NOMO-1 treated with dmso at 0.1 percent for 144 hours (cell line): ENCODE data around the gene ATP11B.
"Not testable (repeated sequence)": the region's sequence is repeated elsewhere in the genome, so short reads cannot be mapped to it uniquely, and the experiment has no call there.

Experiments
- DNase-seq: peaks from one replicate; lab custom pipeline; 2025; ENCODE audit not compliant: unreplicated experiment; lab: John Stamatoyannopoulos, UW

ATP11B gene

DNA sequence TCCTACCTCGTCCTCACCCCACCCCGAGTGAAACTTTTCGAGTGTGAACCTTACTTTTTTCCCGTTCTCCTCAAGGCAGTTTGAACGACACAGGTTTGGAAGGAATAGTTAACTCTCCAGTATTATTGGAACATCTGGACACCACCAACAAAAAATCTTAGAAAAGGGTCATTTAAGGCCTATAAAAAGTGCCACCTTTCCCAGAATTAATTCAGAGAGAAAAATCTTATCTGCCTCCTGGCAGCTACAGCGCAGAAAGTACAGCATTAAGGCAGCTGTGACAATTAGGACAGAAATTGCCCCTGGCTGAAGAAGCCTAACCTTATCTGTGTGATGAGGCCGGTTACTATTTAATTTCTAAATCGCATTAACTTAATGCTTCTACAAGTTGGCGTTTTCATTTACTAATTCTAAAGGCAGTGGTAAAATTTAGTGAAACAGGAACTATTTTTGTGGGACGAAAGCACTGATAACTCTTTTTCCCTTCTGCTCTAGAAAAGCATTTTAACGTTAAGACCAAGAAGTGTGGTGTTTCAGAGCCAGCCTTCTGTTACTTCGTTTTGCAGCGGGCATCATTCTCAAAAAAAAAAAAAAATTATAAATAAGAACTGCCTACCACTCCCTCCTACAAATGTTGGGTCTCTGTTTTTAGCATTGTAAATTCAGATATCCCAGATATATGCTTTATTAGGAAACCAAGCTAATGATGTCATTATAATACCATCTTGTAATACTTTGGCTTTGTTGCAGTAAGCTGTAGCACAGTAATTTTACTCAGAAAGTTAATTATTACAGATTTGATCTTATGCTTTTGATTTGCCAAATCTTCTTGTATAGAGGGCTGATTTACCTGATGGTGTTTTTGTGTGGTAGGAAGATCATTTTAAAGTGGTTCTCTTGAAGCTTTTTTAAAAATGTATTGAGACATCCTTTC is 1.4 kb downstream of the ATP11B start:
- no peak for DNase-seq

DNA sequence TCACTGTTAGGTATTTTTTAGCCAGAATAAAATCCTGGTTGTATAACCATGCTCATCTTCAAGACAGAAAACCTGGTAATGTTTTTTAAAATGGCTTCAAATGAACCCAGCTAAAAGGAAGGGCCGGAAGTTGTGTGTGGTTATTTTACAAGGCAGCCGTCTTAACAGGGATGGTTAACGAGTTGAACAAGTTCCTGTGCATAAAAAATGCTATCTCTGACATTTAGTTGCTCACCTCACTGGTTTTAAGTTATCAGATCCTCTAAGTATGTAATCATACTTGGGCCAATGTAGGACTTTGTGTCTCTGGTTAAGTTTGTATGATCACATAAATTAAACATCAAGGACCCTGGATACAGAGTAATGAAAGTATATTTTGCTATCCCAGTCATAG is 2.1 kb downstream of the ATP11B start:
- DNase-seq = no peak

DNA sequence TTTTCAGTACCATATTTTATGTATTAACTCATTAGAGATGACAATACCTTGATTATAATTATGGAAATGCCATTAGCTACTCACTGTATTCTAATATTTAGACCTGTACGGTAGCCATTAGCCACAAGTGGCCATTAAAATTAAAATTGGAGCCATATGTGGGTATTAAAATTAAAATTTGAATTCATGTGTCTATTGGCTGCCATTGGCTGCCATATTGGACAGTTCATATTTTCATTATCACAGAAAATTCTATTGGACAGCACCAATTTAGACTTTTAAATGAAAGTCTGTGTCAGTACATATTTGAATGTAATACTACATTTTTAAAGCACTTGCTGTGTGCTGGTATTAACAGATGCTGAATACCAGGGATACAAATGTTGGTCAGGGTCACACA is 3.0 kb downstream of the ATP11B start:
- DNase-seq = no peak

DNA sequence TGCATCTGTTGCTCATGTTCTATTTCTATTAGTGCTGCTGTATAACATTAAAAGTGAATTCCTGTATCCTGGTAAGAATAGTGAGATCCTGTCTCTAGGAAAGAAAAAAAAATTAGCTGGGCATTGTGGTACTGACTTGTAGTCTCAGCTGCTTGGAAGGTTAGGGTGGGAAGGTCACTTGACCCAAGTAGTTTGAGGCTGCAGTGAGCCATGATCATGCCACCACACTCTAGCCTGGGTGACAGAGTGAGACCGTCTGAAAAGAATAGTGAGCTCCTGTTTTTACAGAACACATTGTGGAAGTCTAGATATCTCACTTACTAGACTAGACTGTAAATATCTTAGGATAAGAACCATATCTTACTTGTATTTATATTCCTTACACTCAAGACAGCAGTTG is 4.6 kb downstream of the ATP11B start:
- DNase-seq = no peak

DNA sequence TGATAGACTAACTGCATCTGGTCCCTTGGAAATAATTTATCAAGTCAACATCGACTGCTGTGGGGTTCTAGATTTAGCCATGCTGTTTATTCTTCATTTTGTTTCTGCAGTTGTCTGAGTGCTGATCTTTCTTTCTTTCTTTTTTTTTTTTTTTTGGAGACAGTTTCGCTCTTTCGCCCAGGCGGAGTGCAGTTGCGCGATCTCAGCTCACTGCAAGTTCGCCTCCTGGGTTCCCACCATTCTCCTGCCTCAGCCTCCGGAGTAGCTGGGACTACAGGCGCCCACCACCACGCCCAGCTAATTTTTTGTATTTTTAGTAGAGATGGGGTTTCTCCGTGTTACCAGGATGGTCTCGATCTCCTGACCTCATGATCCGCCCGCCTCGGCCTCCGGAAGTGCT is 5.8 kb downstream of the ATP11B start:
- not testable (repeated sequence) for DNase-seq

DNA sequence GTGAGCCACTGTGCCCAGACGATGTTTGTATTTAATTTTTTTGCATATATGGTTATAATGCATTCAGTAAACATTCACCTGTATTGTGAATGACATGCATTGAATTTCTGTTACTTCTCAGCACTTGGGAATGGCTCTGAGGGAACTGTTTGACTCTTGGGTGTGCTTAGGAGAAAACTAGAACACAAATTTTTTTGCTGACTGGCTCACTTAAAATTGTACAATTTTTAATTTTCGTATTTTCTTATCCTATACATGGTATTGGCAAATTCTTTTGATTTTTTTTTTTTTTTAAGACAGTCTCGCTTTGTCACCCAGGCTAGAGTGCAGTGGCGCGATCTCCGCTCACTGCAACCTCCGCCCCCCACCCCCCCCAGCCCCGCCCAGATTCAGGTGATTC is 7.2 kb downstream of the ATP11B start:
- DNase-seq = no peak

DNA sequence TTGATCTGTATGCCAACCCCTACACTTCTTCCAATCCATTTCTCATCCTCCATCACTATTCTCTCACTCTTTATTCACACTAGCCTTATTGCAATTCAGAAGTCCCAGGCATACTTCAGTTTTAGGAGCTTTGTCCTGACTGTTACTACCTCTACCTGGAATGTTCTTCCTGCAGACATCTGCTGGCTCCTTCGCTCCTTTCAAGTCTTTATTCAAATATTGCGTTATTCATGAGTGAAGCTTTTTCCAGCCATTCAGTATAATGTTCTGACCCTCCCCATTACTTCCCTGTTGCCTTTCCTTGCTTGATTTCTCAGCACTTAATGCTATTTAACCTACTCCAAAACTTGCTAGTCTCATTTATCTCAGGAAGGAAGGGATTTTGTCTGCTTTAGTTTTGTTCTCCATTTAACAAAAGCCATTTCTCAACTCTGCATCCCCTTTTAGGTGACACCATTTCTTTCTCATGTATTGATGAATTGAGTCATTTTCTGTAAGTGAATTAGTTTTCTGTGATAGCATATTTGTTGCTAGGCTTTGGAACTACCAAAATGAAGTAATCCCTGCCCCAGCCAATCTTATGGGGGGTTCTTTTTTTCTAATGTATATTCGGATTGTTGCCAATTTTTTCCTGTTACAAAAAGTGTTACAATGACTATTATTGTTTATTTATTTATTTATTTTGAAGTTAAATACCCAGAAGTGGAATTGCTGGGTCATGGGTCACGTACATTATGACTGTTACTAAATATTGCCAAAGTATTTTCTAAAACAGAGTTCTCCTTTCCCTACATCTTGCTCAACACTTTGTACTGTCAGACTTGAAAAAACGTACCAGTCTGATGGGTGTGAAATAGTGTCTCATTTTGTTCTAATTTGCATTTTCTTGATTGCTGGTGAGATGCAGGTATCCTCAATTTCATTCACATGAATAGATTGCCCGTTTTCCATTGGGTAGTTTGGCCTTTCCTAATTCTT is 9.4 kb downstream of the ATP11B start:
- DNase-seq = peak; percentile 66

DNA sequence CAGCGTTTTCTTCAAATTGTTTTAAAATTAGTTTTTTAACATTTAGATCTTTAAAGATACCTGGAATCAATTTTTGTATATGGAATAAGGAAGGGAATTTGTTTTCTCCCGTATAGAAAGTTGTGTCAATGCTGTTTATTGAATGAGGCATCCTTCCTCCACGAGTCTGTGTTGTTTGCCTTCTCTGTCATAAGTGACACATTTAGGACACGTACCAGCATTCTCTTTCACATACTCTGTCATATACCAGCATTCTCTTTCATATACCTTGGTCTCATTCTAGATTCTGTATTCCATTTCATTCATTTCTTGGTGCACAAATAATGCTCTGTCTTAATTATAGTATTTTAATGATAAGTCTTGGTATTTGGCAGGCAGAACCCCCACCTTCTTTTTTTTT is 10.3 kb downstream of the ATP11B start:
- DNase-seq = no peak

DNA sequence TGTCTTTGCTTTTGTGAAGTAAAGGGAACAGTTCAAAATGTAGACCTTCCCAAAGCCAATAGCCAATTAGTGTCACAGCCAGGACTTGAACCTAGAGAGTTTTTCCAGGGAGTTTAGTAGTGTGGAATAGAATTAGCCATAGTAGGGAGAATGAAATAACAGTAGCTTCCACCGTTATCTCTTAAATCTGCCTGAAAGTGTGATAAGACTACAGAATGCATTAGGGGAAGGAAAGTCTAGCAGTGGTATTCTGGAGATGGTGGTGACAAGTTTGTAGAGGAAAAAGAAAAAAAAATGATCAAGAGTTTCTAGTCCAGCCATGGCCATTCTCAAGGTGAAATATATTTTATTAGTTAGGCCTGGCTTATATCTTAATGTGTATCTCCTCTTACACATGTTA is 13.8 kb downstream of the ATP11B start:
- DNase-seq = no peak

DNA sequence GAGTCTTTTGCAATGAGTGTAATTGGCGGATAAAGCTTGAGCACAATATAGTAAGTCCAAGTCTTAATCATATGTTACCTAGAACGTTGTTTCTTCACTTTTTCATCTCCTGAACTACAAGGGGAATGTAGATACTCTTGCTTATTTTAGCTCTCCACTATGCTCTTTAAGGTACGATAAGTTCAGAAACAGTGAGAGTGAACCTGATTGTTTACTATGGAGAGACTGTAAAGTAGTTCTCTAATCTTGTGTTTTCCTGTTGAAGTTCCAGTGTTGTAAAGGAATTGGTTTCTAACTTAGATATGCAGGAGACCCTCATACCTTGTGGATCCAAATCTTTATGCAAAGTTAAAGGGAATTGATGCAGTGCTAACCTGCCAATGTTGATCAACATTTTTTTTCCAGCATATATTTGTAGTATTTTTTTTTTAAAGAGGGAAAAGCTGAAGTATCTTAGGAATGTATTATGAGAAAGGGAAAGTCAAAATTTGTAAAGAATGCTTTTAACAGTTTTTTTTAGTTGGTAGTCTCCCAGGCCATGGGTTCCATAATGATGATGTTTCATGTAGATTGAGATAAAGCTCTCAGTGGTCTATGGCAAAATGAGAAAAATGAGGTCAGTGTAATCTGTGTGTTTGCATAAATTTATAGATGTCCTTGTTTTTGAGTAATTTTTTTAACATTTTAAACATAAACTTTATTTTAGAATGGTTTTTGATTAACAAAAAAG is 14.9 kb downstream of the ATP11B start:
- no peak for DNase-seq

DNA sequence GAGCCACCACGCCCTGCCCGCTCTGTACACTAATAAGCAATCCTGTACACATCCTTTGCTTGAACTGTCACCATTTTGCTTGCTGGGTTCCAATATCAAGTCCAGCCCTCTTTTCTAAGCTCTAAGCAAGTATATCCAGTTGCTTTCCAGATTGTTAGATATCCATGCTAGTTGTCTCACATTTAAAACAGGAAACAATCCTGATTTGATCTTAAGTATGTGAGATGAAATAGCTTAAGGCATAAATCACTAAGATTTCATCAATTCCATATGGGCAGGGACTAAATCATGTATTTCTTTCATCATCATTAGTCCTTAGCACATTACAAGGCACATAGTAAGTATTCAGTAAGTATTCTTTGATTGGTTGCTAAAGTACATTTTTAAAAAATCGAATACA is 16.2 kb downstream of the ATP11B start:
- DNase-seq = no peak

DNA sequence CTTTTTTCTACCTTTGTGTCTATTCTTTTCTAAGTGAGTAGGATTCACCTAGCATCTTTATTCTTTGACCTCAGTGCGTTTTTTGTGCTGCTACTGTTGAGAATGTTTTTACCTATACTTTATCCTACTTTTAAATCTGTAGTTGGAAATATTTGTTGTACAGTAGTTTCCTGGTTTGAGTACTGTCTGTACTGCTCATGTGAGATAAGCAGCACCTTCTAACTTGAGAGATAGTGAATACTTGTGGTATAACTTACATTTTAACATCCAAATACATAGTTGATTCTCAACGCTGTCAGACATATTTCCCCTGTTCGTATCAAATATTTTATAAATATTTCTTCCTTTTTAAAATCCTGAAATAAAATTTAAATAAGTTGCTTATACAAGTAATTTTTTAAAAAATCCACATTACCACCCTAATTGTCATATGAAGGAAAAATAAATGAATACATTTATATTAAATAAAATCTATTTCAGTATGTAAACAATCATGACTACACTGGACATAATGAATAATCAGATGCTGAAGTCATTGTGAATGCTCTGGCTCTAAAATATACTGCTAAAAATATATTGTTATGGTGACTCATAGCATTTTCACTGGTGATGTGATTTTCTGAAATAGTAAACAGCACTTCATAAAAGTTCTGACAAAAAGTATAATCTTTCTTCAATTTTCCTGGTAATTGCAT is 17.4 kb downstream of the ATP11B start:
- no peak for DNase-seq

DNA sequence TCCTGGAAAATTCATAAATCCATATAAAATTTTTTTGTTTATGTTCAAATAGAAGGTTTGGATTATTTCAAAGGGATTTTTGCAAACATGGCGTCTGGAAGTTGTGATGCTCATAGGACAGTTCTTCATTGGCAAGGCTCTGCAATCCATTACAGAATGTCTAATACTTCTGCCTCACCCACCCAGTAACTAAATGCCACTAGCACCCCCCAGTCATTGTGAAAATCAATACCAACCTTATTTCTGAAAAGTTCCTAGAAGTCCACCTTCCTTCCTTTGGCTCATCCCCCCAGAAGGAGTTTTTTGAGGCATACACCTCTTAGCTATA is 17.9 kb downstream of the ATP11B start:
- DNase-seq = no peak

DNA sequence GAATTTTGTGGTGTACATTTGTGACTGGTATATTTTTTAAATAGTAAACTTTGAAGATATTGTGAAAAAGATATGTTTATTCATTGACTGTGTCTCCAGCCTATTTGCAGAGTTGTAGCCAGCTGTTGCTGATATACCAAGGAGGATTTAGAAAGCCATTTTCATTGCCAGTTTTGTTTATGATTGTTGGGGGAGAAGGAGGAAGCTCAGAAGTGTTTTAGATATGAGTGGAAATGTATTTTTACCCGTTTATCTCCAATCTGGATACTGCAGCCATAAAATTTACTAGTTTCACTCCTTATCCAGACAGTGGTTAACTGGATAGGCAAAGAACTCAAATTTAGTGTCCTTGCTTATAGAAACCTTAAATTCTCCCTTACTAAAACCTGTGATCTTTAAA is 18.8 kb downstream of the ATP11B start:
- DNase-seq = no peak

DNA sequence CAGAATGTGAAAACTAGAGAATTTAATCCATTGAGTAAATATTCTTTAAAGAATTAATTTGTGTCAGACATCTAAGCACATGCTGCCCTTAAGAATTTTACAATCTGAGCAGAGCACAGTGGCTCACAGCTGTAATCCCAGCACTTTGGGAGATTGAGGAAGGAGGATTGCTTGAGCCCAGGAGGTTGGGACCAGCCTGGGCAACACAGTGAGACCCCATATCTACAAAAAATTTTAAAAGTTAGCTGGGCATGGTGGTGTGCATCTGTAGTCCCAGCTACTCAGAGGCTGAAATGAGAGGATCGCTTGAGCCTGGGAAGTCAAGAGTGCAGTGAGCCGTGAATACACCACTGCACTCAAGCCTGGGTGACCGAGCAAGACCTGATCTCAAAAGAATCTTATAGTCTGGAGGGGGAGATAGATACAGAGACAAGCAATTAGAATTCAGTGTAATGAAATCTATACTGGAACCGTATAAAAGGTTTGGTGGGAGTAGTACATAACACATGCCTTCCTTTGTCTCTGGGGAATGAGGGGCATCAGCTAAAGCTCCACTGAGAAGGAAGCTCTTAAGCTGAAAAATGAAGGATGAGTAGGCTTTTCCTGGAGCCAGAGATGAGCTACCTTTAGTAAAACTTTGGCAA is 21.2 kb downstream of the ATP11B start:
- no peak for DNase-seq

DNA sequence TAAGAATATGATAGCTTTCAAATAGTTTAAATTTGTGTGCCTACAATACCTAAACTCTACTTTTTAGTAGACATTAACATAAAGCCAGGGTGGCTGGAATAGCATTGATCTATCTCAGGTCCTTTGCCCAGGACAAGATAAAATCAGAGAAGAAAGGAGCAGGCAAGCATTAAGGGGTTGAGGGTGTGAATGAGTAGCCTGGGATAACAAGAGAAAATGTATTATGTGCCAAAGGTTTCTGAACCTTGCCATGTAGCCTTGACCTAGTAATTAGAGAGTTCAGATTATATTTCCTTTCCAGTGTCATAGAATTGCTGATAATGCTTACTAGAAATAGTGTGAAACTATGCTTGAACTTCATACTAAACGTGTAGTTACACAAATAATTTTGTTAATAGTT is 22.9 kb downstream of the ATP11B start:
- no peak for DNase-seq

DNA sequence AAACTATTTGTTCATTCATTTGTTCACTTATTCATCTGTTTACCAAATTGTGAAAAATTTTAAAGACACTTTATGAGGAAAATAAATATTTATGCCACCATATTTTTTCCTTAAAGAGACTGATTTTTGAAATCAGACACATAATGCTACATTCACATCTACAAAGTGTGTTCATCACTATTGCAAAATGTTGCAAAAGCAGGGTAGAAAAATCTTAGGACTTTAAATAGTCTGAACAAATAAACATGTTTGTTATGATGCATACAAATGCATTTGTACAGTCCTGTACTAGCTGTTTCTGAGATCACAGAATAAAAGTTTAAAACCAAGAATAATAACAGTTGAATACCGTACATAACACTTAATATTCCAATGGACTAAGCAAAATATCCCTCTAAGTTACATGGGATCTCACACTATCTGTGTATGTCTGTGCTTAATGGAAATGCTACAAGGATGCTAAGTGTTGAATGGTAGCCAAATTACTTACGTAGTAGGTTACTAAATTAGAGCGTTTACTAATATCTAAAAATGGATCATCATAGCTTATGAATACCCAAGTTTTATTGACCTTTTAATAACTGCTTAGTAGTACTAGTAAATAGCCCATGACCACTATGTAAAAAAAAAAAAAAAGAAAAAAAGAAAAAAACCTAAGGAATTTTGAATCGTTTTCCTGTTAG is 25.1 kb downstream of the ATP11B start:
- DNase-seq = no peak

DNA sequence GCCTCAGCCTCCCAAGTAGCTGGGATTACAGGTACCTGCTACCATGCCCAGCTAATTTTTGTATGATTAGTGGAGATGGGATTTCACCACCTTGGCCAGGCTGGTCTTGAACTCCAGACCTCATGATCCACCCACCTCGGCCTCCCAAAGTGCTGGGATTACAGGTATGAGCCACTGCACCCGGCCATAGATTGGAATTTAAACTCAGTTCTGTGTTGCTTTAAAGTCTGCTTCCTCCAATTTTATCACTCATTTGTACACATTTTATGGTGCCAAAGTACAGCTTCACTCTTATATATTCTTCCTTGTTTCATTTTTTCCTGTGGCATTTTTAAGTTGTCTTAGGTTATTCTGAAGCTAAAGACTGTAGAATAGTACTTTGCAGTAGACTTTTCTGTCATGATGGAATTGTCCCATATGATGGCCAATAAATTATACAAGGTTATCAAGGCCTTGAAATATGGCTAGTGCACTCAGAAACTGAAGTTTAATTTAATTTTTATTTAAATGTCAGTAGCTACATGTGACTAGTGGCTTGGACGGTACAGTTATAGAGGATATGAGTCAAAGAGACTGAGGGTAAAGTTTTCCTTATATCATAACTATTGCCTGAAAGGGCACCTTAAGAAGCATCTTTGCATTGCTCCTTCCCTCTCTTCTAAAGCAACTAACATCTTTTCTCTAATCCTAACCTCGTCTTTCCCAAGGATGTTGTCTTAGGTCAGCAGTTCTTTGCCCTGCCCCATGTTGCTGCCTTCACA is 28.1 kb downstream of the ATP11B start:
- DNase-seq = no peak

DNA sequence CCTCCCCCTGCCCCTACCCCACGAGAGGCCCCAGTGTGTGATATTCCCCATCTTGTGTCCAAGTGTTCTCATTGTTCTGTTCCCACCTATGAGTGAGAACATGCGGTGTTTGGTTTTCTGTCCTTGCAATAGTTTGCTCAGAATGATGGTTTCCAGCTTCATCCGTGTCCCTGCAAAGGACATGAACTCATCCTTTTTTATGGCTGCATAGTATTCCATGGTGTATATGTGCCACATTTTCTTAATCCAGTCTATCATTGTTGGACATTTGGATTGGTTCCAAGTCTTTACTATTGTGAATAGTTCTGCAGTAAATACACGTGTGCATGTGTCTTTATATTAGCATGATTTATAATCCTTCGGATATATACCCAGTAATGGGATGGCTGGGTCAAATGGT is 29.0 kb downstream of the ATP11B start:
- DNase-seq = not testable (repeated sequence)
